A549 (cell line): ENCODE results near the gene ZMYND19.
A peak's percentile ranks its signal among the peaks of the same experiment; 100 is the strongest.

Source experiments
- BHLHE40 ChIP-seq: IDR thresholded peaks from 2 replicates; pipeline ENCODE4 v1.6.1; 2012; ENCODE audit warnings: low read depth, low read length, inconsistent platforms
- CHD2 ChIP-seq: fragments of 150-350 bp; IDR thresholded peaks from 2 replicates; pipeline ENCODE4 v1.6.1; 2014; ENCODE audit warnings: low read length; ENCODE audit not compliant: partially characterized antibody
- POLR2A ChIP-seq: IDR thresholded peaks from 2 replicates; pipeline ENCODE4 v1.6.1; 2012; ENCODE audit warnings: mild to moderate bottlenecking, low read length
- RFX5 ChIP-seq: fragments of 450-650 bp; IDR thresholded peaks from 2 replicates; pipeline ENCODE4 v1.7.1; 2014; ENCODE audit warnings: antibody characterized with exemption, mild to moderate bottlenecking, moderate library complexity
- TF ChIP-seq, protein P1 (sequence below): fragments of >200 bp; sonication (Bioruptor Twin); formaldehyde crosslinking; IDR thresholded peaks from 3 replicates; pipeline ENCODE4 v1.5.1; 2016
- TF ChIP-seq, protein P2 (sequence below): IDR thresholded peaks from 2 replicates; pipeline ENCODE4 v1.6.1; 2012

DNA sequence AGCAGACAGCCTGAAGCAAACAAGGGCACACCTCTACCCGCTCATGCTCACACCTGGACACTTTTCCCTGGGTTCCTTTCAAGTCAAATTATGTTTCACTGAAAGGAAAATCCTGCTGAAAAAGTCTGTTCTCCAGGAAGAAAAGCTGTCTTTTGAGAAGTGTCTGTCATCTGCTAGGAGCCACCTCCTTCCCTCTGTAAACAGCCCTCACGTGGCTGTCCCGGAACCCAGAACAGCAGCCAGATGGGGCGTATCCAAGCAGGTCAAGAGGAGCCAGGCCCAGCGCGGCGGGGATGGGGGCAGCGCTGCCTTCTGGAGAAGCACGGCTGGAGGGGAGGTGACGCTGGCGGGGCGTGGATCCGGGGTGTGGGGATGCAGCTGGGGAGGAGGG is 40.1 kb downstream of the ZMYND19 start, which contains the start of gene PNPLA7:
- TF ChIP-seq, protein P1, sequence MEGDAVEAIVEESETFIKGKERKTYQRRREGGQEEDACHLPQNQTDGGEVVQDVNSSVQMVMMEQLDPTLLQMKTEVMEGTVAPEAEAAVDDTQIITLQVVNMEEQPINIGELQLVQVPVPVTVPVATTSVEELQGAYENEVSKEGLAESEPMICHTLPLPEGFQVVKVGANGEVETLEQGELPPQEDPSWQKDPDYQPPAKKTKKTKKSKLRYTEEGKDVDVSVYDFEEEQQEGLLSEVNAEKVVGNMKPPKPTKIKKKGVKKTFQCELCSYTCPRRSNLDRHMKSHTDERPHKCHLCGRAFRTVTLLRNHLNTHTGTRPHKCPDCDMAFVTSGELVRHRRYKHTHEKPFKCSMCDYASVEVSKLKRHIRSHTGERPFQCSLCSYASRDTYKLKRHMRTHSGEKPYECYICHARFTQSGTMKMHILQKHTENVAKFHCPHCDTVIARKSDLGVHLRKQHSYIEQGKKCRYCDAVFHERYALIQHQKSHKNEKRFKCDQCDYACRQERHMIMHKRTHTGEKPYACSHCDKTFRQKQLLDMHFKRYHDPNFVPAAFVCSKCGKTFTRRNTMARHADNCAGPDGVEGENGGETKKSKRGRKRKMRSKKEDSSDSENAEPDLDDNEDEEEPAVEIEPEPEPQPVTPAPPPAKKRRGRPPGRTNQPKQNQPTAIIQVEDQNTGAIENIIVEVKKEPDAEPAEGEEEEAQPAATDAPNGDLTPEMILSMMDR: no peak
- TF ChIP-seq BHLHE40 (0 out of 2 replicates have a peak, but pooled peaks have one; percentile 36), POLR2A (no peak), CHD2 (no peak), RFX5 (no peak)
- TF ChIP-seq, protein P2, sequence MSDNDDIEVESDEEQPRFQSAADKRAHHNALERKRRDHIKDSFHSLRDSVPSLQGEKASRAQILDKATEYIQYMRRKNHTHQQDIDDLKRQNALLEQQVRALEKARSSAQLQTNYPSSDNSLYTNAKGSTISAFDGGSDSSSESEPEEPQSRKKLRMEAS: peak; percentile 91
